GM19099 (cell line): ENCODE measurements around the gene IGFBPL1.

Experiments
- POLR2A ChIP-seq: IDR thresholded peaks from 3 replicates; pipeline ENCODE4 v1.6.1; 2011; ENCODE audit warnings: low read depth; ENCODE audit not compliant: insufficient read length; ENCODE audit errors: extremely low read depth

The IGFBPL1 gene

GRCh38 chr9:38391278-38392118 lies 32.8 kb downstream of the IGFBPL1 start:
- TF ChIP-seq POLR2A = no peak

DNA sequence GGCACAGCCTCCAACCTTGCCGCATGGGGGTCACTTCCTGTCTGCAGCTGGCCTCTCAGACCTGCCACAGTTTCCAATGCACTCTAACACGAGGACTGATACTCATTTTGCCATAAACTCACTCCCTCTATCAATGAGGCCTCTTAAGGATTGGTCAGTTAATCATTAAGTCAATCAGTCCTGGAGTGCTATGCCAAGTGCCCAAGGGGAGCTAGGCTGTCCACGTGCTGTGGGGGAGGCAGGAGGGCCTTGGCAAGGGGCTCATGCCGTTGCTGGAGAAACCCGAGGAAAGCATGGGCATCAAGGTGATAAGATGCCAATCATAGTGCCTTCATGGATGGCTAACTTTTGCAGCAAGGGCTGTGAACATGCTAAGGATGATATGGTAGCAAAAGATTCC lies 33.4 kb downstream of the IGFBPL1 start:
- no peak for TF ChIP-seq POLR2A

- no peak for TF ChIP-seq POLR2A
These were observed 33.8 kb downstream of the IGFBPL1 start for GRCh38 chr9:38390442-38390841.

DNA sequence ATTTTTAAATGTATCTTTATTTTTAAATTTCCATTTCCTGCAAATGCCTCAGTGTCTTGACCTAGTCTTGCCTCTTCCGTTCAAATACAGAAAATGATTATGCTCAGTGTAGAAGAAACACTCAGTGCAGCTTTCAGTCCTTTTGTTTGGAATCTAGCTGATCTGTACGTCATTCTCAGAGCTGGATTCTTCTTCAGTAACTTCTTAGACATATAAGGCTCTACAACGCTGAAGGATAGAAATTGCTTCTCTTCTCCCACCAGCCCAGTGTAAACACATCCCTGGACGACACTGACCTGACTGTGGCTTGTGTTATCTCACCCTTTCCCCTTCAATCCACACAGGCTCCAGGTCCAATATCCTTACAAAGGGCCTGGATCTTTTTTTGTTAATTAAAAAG lies 34.9 kb downstream of the IGFBPL1 start:
- TF ChIP-seq POLR2A = no peak

DNA sequence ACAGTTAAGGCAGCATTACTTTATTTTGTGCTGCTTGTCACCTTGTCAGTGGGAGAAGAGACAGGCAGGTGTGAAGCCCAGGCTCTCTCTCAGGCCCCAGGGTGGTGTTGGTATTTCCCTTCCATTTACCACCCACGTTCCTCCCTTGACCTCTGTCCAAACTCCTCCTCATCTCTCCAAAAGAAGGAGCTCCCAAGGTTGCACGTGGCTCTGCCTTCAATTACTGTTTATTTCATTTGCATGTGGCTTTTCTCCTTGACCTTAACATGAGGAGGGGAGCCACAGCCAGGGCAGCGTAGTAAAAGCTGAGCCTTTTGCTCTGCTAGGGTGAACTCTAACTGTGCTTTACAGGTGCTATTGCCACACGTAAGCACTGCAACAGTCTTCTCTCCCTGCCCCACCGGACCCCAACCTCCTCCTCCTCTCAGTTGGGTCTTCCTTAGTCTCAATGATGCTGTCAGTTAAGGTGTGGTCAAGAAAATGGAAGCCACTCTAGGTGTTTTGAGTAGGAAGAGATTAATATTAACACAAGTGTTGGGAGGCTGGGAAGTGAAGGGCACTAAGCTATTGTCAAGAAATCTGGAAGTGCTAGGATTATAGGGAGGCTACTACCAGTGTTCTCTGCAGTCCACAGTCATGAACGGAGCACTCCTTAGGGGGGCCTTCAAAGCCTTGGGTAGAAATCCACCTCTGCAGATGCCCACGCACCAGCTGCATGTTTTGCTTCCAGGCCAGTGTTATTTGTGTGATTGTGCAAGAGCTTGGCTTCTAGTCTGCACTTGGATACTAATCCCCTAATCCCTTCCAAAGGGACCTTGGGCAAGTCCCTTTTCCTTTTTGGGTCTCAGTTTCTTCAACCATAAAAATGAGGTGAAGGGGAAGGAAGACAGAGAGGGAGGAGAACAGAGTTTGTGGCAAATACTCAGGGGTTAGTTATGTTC lies 35.7 kb downstream of the IGFBPL1 start:
- TF ChIP-seq POLR2A = no peak

- TF ChIP-seq POLR2A = no peak
These were observed 36.5 kb downstream of the IGFBPL1 start for GRCh38 chr9:38387751-38388150.

GRCh38 chr9:38387066-38387465 lies 37.2 kb downstream of the IGFBPL1 start:
- no peak for TF ChIP-seq POLR2A

DNA sequence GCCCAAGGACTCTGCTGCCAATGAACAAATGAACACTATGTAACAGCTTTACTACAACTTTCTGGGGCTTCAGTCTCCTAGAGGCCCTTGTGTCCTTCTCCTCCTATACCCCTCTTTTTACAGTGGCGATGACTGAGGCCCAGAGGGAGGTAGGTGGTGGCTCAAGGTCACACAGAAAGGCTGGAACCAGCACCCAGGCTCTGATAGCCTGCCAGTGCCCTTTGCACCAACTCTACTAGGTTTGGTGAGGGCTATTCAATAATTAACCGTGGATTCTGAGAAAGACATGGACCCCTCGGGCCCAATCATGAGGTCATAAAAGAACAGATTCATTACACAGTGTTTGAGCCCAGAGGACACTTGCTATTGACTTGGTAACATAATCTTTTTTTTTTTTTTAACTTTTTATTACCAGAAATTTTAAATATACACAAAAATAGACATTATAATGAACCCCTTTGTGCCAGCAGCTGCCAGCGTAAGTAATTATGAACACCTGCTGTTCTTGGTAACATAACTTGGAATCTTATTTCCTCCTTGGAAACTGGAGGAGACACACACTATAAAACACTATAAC lies 37.8 kb downstream of the IGFBPL1 start:
- TF ChIP-seq POLR2A = no peak

GRCh38 chr9:38385896-38386295 lies 38.4 kb downstream of the IGFBPL1 start:
- TF ChIP-seq POLR2A = no peak

GRCh38 chr9:38384990-38385848 lies 39.0 kb downstream of the IGFBPL1 start:
- no peak for TF ChIP-seq POLR2A

- no peak for TF ChIP-seq POLR2A
These were observed 42.1 kb downstream of the IGFBPL1 start for GRCh38 chr9:38382141-38382540.

- no peak for TF ChIP-seq POLR2A
These were observed 43.3 kb downstream of the IGFBPL1 start for GRCh38 chr9:38380872-38381534.

DNA sequence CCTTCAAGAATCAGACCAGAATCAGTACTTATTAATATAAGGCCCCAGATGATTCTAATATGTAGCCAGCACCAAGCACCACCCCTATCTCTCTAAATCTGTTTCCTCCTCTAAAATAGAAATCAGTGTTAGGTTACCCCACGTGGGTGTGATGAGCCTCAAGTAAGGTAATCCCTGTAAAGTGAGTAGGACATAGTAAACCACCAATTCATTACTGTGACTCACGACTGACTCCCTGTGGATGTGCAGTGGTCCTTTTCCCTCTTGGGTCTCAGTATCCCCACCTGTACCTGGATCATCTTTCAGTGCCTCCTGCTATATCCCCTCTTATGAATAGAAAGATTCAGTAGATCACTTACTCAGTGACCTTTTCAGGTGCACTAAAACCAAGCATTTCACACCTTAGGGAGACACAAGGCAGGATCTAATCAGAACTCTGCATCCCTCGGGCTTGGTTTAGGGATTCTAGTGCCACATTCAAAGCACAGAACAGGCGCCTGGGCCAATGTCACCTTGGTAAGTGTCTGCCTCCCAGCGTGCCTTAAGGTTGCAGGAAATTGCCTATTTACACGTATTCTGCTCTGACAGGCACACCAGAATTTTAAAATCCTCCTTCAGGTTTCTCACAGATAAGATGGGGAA lies 43.9 kb downstream of the IGFBPL1 start:
- TF ChIP-seq POLR2A = no peak
